Superior temporal gyrus (tissue), 1 donor: ENCODE data around the gene TMEM51.

Experiments used
- DNase-seq: peaks from one replicate; pipeline ENCODE4 v3.0.0-alpha.2; 2016; ENCODE audit errors: extremely low spot score

Gene TMEM51

GRCh38 chr1:15177710-15178166 is 24.2 kb downstream of the TMEM51 start:
- no peak for DNase-seq

GRCh38 chr1:15178571-15179484 is 25.3 kb downstream of the TMEM51 start:
- DNase-seq = no peak

DNA sequence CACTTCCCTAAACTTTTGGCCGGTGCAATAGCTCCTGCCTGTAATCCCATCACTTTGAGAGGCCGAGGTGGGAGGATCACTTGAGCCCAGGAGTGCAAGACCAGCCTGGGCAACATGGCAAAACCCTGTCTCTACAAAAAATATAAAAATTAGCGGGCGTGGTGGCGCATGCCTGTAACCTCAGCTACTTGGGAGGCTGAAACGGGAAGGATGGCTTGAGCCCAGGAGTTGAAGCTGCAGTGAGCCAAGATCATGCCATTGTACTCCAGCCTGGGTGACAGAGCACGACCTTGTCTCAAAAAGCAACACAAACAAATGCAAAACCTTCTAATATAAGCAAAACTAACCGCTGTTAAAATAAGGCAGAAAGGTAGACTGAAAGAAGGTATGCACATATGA is 25.9 kb downstream of the TMEM51 start:
- DNase-seq = no peak

GRCh38 chr1:15180189-15180588 is 26.6 kb downstream of the TMEM51 start:
- DNase-seq = peak; percentile 89

GRCh38 chr1:15180945-15181523 is 27.5 kb downstream of the TMEM51 start:
- DNase-seq = no peak

GRCh38 chr1:15181564-15181963 is 28.0 kb downstream of the TMEM51 start:
- DNase-seq = no peak

DNA sequence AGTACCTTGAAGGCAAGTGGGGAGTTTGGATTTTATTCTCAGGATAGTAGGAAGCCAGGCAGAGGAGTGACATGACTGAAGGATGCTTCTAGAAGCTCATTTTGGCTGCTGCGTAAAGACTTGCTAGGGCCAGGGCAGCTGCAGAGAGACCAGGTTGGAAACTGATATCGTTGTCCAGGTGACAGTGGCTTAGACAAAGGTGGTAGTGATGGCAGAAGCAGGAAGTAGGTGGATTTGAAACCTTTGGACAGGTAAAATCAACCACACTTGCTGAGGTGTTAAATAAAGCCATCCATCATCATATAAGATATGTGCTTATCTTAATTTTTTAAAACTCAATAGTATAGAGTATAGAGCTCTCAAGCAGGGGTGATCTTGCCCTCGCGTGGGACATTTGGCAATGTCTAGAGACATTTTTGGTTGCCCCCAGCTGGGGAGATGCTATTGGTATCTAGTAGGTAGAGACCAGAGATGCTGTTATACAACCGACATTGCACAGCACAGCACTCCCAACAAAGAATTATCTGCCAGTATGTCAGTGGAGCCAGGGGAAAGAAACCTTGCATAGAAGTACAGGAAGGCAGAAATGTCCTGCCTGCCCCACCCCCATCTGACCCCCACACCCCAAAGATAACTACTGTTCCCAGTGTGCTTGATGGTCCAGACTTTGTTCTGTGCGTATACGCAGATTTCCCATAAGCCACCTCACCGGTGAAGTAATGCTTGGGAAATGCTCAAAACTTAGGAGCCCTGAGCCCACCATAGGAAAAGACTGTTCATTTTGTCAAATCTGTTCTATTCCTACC is 31.1 kb downstream of the TMEM51 start:
- DNase-seq = no peak

DNA sequence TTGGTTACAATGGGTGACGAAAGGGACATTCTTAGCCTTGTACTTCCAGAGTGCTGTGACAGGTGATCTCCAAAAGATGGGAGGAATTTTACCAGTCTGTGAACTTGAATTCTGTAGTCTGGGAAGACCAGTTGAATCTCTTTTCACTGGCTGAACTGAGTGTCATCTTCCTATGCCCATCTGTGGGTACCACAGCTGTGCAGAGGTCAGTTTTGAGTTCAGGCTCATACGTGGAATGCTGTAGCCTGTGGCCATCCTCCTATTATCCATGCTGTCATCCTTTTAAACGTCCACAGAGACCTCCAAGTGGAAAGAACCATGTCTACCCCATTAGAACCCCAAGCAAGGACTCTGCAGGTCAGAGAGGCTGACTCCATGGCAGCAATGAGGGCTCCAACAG is 32.1 kb downstream of the TMEM51 start:
- DNase-seq = no peak

DNA sequence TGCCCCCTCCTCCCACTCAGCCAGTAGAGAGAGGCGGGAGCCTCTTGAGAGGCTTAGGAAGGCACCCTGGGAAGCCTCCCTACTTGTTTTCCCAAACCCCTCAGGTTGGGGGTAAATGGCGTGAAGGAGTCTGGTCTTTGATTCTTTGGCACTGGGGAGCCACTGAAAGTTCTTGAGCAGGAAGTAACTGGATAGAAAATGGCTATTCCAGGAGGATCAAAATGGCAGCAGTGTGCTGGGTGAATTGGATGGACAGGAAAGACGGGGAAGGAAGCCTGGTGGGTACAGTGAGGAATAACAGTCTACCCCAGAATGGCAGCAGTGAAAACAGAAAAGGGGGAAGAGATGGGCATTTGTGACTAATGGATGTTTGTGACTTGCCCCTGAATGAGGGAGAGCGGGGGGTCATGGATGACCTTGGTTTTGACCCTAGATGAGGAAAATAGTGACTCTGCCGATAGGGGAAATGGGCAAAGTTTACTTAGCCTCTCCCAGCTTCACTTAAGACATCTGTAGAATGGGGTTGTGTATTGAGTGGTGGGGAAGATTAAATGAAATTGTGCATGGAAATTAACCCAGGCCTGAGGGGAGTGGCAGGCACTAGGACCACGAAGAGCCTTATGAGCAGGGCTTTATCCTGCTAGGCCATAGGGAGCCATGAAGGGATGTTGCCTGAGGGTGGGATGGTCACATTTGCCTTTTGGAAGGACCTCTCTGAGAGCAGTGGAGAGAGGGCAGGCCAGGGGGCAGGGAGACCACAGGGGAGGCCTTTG is 32.7 kb downstream of the TMEM51 start:
- DNase-seq = no peak

DNA sequence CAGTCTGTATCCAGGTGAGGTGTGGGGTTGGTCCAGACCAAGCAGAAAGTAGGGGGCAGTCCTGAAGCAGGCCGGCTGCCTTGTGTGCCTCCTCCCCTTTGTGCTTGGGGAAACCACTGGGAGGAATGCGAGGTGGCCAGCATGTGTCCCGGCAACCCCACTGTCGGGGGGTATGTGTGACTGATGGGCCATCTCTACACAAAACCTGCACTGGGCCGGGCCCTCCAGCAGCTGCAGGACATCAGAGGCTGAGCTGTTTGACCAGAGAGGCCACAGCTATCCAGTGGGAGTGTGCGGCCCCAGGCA is 33.3 kb downstream of the TMEM51 start:
- DNase-seq = no peak

GRCh38 chr1:15187175-15188129 is 33.9 kb downstream of the TMEM51 start:
- no peak for DNase-seq

DNA sequence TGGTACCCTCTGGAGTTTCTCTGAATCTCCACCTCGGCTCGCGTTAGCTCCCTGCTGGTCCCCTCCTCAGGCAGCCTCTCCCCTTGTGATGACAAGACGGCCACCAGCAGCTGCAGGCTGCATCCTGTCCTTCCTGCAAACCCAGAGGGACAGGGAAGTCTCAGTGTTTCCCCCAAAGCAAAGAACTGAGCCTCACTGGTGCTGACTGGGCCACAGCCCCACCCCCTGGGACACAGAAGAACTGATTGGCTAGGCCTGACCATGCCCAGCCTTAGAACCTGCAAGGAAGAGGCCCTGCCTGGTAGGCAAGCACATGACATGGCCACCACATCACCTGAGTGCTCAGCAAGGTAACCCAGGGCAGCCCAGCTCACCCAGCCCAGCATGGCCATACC is 34.6 kb downstream of the TMEM51 start:
- DNase-seq = no peak

DNA sequence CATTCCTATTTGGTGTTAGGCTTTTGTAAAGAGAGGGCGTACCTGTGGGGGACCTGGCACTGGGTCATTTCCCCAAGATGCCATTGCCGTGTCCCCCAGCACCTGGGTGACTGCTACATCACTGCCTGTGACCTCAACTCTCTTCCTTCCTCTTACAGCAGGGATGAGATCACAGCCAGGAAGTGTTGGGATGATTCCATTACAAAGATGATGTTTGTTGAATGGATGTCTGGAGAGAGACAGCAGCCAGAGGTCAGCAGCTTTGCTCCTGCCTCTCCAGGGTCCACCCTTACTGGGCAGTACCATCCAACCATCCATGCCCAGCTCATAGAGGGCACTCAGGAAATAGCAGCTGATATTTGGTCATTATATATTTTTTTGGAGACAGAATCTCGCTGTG is 35.1 kb downstream of the TMEM51 start:
- DNase-seq = no peak

GRCh38 chr1:15189692-15190370 is 36.3 kb downstream of the TMEM51 start:
- DNase-seq = no peak

GRCh38 chr1:15191267-15191666 is 37.7 kb downstream of the TMEM51 start:
- no peak for DNase-seq

- no peak for DNase-seq
Observed at GRCh38 chr1:15191770-15192169, 38.2 kb downstream of the TMEM51 start.

GRCh38 chr1:15192916-15193550 is 39.5 kb downstream of the TMEM51 start:
- DNase-seq = no peak

GRCh38 chr1:15195420-15196052 is 42.0 kb downstream of the TMEM51 start:
- DNase-seq = no peak

DNA sequence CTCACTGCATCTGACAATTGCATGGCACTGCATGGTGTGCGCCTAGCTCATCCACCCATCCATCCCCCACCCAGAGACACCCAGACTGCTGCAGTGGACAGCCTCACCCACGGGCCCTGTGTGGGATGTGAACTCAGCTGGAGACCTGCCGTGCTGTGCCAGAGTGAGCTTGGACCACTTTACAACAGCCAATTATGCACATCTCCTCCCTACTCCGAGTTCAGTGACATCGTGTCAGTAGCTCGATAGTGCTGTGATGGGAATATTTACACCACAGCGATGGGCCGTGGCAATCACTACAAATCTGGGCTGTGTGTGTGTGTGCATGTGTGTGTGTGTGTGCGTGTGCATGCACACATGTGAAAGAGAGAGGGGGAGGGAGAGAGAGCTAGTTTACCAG is 42.5 kb downstream of the TMEM51 start:
- DNase-seq = no peak
